Neural crest cell (in vitro differentiated cells): Measurements from ENCODE around the gene DHRS12. TPM values are rescaled to one million over a fixed set of nuclear protein-coding genes. Genes with fewer than 3 reads are reported as not detected.
A peak's percentile ranks its signal among the peaks of the same experiment; 100 is the strongest.

Source experiments
- DNase-seq: peaks from one replicate; pipeline ENCODE4 v3.0.0; 2021; ENCODE audit warnings: low read depth, mixed read lengths, low spot score
- H3K27ac Mint-ChIP-seq: one replicate; pipeline ENCODE4 v1.8.0; 2021; ENCODE audit warnings: mild to moderate bottlenecking, mixed read lengths; ENCODE audit not compliant: unreplicated experiment
- H3K27me3 Mint-ChIP-seq: 2 replicates; pipeline ENCODE4 v1.8.0; 2021; ENCODE audit warnings: low read depth, mild to moderate bottlenecking, mixed read lengths
- H3K36me3 Mint-ChIP-seq: 2 replicates; pipeline ENCODE4 v1.8.0; 2021; ENCODE audit warnings: low read depth, mild to moderate bottlenecking, mixed read lengths
- H3K4me1 Mint-ChIP-seq: 2 replicates; pipeline ENCODE4 v1.8.0; 2021; ENCODE audit warnings: mixed read lengths
- H3K4me3 Mint-ChIP-seq: one replicate; pipeline ENCODE4 v1.8.0; 2021; ENCODE audit warnings: mild to moderate bottlenecking, mixed read lengths
- H3K9me3 Mint-ChIP-seq: 2 replicates; pipeline ENCODE4 v1.8.0; 2021; ENCODE audit warnings: mixed read lengths
- total RNA-seq: library from RNA; stranded (reverse); gene quantifications from 2 replicates; pipeline ENCODE4 v1.2.1, GENCODE V29; 2021
- TF ChIP-seq, protein P1 (sequence below): fragments of 200-600 bp; sonication (generic); conservative IDR thresholded peaks from 2 replicates; pipeline ENCODE4 v1.5.0; 2021; ENCODE audit warnings: antibody characterized with exemption, mild to moderate bottlenecking

DHRS12 gene
- total RNA-seq, 1 donor from 2014 or later: 9.3 TPM

DNA sequence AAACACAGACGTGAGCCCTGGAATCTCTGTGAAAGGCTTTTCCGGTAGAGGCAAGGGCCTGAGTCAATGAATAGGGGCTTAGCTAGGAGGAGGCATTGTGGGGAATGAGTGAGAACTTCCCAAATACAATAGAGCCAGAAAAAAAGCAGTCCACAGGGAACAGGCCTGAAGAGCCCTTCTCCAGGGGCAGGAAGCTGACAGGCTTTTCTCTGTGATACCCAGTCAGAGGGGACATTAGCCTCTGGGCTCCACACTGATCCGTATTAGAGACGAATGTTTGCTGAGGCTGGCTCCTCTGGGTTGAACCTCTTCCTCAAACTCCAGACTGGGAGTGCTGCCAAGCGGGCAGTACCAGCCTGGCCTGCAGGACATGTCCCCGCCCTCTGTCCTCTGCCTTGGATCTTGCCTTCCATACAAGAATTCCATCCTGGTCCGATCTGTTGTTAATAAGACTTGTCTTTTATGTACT lies 2.3 kb downstream of the DHRS12 start:
- H3K4me1 Mint-ChIP-seq: peaks cover 58% of the 10 kb centered on the region
- no peak for DNase-seq
- no peaks in the 10 kb centered on the region for H3K36me3 Mint-ChIP-seq
- TF ChIP-seq, protein P1, sequence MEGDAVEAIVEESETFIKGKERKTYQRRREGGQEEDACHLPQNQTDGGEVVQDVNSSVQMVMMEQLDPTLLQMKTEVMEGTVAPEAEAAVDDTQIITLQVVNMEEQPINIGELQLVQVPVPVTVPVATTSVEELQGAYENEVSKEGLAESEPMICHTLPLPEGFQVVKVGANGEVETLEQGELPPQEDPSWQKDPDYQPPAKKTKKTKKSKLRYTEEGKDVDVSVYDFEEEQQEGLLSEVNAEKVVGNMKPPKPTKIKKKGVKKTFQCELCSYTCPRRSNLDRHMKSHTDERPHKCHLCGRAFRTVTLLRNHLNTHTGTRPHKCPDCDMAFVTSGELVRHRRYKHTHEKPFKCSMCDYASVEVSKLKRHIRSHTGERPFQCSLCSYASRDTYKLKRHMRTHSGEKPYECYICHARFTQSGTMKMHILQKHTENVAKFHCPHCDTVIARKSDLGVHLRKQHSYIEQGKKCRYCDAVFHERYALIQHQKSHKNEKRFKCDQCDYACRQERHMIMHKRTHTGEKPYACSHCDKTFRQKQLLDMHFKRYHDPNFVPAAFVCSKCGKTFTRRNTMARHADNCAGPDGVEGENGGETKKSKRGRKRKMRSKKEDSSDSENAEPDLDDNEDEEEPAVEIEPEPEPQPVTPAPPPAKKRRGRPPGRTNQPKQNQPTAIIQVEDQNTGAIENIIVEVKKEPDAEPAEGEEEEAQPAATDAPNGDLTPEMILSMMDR: no peak
- H3K4me3 Mint-ChIP-seq: peak overlapping the region; percentile 91
- no peaks in the 10 kb centered on the region for H3K27me3 Mint-ChIP-seq
- H3K27ac Mint-ChIP-seq: peak overlapping the region; percentile 65
- H3K9me3 Mint-ChIP-seq: no peaks in the 10 kb centered on the region

DNA sequence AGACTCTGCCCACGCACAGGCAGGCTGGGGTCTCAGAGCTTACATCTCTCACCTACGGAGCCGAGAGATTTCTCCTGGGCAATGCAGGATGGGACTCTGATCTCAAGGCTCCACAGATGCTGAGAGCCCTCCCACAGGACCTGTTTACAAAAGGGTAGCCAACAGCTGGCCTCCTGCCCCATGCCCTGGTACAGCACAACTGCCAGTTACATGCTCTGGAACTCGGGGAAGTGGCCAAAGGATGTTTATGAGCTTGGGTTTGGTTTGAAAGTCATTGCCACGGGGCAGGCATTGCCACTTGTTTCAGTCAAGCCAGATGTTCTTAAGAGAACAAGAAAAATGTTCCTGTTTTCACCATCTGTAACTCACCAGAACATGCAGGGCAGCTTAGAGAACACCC lies 3.5 kb downstream of the DHRS12 start:
- Mint-ChIP-seq H3K9me3 (no peaks in the 10 kb centered on the region), H3K27me3 (no peaks in the 10 kb centered on the region), H3K4me3 (peak overlapping the region; percentile 15), H3K4me1 (peaks cover 49% of the 10 kb centered on the region), H3K36me3 (no peaks in the 10 kb centered on the region), H3K27ac (no peak overlapping the region)
- TF ChIP-seq, protein P1: no peak
- DNase-seq: no peak

DNA sequence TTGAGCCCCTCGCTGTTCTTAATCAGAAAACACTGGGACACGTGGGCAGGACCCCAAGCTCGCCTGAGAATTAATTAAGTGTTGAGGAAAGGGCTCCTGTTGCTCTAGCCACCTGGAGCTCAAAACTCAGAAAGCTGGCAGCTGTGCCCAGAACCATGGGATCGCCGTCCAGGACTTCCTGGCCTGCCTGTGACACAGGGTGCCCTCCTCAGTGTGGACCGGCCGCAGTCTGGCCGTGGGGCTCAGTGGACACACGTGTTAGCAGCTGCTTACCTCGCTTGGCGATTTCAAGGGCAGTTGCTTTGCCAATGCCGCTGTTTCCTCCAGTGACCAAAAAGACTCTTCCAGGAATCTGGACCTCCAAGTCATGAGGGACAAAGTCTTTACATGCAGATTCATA lies 4.7 kb downstream of the DHRS12 start:
- TF ChIP-seq, protein P1: no peak
- H3K4me3 Mint-ChIP-seq: no peak overlapping the region
- no peaks in the 10 kb centered on the region for H3K27me3 Mint-ChIP-seq
- no peaks in the 10 kb centered on the region for H3K9me3 Mint-ChIP-seq
- H3K36me3 Mint-ChIP-seq: no peaks in the 10 kb centered on the region
- peaks cover 37% of the 10 kb centered on the region for H3K4me1 Mint-ChIP-seq
- H3K27ac Mint-ChIP-seq: no peak overlapping the region
- no peak for DNase-seq

DNA sequence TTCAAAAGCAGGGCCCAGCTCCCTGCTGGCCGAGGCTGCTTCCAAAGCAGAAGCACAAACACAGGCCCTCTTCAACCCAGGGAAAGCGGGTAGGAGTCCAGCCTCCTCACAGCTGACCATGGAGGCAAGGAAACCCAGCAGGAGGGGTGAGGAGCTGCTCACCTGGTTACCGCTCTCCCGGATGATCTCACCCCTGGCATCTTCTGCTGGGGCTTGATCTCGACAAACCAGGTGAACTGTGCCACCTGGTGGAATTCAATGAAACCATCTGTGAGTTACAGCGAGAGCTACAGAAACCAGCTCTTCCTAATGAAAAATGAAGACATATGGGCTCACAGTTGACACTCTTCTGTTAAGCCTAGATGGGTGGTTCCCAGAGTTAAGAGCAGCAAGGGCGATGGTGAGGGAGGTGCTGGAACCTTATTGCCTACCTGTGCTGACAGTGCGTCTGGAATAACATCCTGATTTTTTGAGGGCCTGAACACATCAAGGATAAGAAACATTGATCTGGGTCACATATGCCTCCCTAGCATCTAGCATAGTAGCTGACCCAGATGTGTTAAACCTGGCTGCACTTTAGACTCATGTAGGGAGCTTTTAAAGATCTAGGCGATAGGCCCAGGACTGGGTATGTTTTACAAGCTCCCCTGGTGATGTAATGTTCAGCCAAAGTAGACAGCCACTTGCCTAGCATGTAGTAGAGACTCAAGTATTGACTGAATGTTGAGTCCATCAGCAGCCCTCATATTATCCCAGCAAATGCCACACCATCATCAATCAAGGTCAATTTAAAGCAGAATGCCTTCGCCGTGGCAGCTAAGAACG lies 6.1 kb downstream of the DHRS12 start:
- Mint-ChIP-seq H3K9me3 (no peaks in the 10 kb centered on the region), H3K36me3 (peaks cover 3% of the 10 kb centered on the region), H3K27ac (no peak overlapping the region), H3K27me3 (no peaks in the 10 kb centered on the region), H3K4me1 (peaks cover 31% of the 10 kb centered on the region), H3K4me3 (no peak overlapping the region)
- TF ChIP-seq, protein P1: peak; percentile 75
- no peak for DNase-seq

DNA sequence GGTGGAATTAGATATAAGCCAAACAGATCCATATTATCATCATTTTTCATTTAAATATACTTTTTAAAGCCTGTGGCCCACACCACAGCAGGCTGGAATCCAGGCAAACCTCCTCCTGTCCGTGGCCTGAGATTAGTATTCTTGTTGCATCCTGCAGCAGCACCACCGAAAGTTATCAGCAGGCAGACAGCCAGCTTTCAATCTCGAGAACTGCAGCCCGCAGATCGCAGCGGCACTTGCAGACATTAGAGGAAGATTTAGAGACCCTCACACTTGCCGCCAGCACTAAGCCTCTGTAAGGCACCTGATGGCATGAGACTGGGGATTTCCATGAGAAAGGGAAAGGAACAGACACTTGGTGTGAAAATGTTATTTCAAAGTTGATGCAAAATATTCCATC lies 7.4 kb downstream of the DHRS12 start:
- Mint-ChIP-seq H3K27me3 (no peaks in the 10 kb centered on the region), H3K36me3 (peaks cover 4% of the 10 kb centered on the region), H3K27ac (peak overlapping the region; percentile 35), H3K9me3 (no peaks in the 10 kb centered on the region), H3K4me1 (peaks cover 18% of the 10 kb centered on the region), H3K4me3 (peak overlapping the region; percentile 13)
- TF ChIP-seq, protein P1: no peak
- no peak for DNase-seq
